Coronary artery (tissue), 2 donors: ENCODE measurements around the gene METTL9.
"Not testable (repeated sequence)": the region's sequence is repeated elsewhere in the genome, so short reads cannot be mapped to it uniquely, and the experiment has no call there.

Source experiments
- DNase-seq: peaks from one replicate; pipeline ENCODE4 v3.0.0-alpha.2; 2017; ENCODE audit warnings: low spot score
- H3K27ac ChIP-seq, 2 donors: fragments of 200-600 bp; sonication (generic); one replicate each; pipeline ENCODE4 v1.5.1; 2016 to 2019
- H3K4me3 ChIP-seq: fragments of 200-600 bp; sonication (generic); 2 replicates; pipeline ENCODE4 v1.5.1; 2016; ENCODE audit warnings: mild to moderate bottlenecking, moderate library complexity
- TF ChIP-seq, protein P1 (sequence below): fragments of 200-600 bp; sonication (generic); IDR thresholded peaks from one replicate; pipeline ENCODE4 v1.5.1; 2019; ENCODE audit warnings: antibody characterized with exemption

The METTL9 gene

GRCh38 chr16:21570676-21571017, 28.7 kb upstream of the METTL9 start:
- H3K4me3 ChIP-seq = no peak overlapping the region
- DNase-seq = no peak
- TF ChIP-seq, protein P1, sequence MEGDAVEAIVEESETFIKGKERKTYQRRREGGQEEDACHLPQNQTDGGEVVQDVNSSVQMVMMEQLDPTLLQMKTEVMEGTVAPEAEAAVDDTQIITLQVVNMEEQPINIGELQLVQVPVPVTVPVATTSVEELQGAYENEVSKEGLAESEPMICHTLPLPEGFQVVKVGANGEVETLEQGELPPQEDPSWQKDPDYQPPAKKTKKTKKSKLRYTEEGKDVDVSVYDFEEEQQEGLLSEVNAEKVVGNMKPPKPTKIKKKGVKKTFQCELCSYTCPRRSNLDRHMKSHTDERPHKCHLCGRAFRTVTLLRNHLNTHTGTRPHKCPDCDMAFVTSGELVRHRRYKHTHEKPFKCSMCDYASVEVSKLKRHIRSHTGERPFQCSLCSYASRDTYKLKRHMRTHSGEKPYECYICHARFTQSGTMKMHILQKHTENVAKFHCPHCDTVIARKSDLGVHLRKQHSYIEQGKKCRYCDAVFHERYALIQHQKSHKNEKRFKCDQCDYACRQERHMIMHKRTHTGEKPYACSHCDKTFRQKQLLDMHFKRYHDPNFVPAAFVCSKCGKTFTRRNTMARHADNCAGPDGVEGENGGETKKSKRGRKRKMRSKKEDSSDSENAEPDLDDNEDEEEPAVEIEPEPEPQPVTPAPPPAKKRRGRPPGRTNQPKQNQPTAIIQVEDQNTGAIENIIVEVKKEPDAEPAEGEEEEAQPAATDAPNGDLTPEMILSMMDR = no peak
- no peak overlapping the region for H3K27ac ChIP-seq

GRCh38 chr16:21573506-21573905, 25.9 kb upstream of the METTL9 start:
- not testable (repeated sequence) for H3K4me3 ChIP-seq, DNase-seq, H3K27ac ChIP-seq

DNA sequence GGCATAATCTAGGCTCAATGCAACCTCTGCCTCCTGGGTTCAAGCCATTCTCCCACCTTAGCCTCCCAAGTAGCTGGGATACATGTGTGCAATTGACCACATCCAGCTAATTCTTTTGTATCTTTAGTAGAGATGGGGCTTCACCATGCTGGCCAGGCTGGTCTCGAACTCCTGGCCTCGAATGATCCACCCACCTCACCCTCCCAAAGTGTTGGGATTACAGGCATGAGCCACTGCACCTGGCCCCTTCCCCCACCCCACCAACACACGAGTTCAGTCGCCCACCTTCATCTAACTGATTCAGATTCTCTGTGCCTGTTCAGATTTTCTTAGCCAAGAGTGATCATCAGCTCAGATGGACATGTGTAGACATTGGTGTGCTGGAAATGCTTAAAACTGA, 25.0 kb upstream of the METTL9 start:
- H3K27ac ChIP-seq = no peak overlapping the region
- no peak overlapping the region for H3K4me3 ChIP-seq
- DNase-seq = no peak
- TF ChIP-seq, protein P1 = no peak

GRCh38 chr16:21576323-21576722, 23.1 kb upstream of the METTL9 start:
- H3K4me3 ChIP-seq, DNase-seq, H3K27ac ChIP-seq: not testable (repeated sequence)

- not testable (repeated sequence) for H3K4me3 ChIP-seq, H3K27ac ChIP-seq, DNase-seq
Observed at GRCh38 chr16:21577487-21577886, 21.9 kb upstream of the METTL9 start.

GRCh38 chr16:21578311-21578710, 21.1 kb upstream of the METTL9 start:
- not testable (repeated sequence) for H3K27ac ChIP-seq, H3K4me3 ChIP-seq, DNase-seq

- not testable (repeated sequence) for DNase-seq, H3K4me3 ChIP-seq, H3K27ac ChIP-seq
Observed at GRCh38 chr16:21580131-21580530, 19.2 kb upstream of the METTL9 start.

DNA sequence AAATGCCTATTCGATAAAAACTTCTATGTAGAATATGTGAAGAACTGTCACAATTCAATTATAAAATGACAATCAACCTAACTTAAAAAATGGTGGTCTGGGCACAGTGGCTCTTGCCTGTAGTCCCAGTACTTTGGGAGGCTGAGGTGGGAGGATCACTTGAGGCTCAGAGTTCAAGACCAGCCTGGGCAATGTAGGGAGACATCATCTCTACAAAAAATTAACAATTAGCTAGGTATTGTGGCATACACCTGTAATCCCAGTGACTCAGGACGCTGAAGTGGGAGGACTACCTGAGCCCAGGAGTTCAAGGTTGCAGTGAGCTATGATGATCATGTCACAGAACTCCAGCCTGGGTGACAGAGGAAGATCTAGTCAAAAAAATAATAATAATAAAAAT, 18.6 kb upstream of the METTL9 start:
- no peak overlapping the region for H3K4me3 ChIP-seq
- H3K27ac ChIP-seq = no peak overlapping the region
- DNase-seq = no peak
- TF ChIP-seq, protein P1 = no peak

DNA sequence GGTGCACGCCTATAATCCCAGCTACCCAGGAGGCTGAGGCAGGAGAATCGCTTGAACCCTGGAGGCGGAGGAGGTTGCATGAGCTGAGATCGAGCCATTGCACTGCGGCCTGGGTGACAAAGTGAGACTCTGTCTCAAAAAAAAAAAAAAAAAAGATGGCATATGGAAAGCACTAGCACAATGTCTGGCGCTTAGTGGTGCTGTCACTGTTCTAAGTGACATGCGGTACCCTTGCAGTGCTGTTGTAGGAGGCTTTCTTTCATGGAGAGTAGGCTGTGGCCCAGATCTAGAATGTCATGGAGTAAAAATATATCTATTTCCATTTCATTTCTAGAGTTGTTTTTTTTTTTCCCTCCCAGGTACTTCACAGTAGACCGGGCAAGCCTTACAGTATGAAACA, 14.6 kb upstream of the METTL9 start:
- TF ChIP-seq, protein P1 = no peak
- DNase-seq = no peak
- Histone ChIP-seq H3K4me3 (no peak overlapping the region), H3K27ac (no peak overlapping the region)

DNA sequence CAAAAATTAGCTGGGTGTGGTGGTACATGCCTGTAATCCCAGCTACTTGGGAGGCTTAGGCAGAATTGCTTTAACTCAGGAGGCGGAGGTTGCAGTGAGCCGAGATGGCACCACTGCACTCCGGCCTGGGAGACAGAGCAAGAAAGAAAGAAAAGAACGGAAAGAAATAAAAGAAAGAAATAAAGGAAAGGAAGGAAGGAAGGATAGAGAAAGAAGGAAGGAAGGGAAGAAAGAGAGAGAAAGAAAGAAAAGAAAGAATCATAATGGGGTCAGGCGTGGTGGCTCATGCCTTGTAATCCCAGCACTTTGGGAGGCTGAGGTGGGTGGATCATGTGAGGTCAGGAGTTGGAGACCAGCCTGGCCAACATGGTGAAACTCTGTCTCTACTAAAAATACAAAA, 10.8 kb upstream of the METTL9 start:
- not testable (repeated sequence) for DNase-seq, H3K4me3 ChIP-seq, H3K27ac ChIP-seq

DNA sequence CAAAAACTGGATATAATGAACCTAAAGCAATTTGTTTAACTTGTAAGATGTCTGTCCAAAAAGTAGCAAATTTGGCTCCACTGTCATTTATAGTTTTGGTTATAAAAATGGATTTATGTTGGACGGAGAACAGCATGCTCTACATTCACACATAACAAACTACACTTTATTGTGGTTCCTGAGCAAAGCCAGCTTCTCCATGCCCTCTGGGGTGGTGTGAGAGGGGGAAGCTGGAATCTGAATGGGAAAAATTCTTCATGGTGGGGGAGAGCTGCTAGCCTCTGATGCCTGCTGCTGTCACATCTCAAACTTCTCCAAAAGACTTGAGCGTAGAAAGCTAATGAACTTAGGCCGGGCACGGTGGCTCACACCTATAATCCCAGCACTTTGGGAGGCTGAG, 9.8 kb upstream of the METTL9 start:
- TF ChIP-seq, protein P1 = no peak
- DNase-seq = no peak
- no peak overlapping the region for H3K27ac ChIP-seq
- no peak overlapping the region for H3K4me3 ChIP-seq
